RWPE2 (cell line): ENCODE results near the gene DAGLA.
"Not testable (repeated sequence)": the region's sequence is repeated elsewhere in the genome, so short reads cannot be mapped to it uniquely, and the experiment has no call there.

ENCODE experiments used
- ATAC-seq: fragments of 200-7000 bp; cut with Tn5 transposase; 3 replicates; pipeline ENCODE4 v1.9.1; 2021; ENCODE audit warnings: low read depth
- DNase-seq: peaks from one replicate; pipeline ENCODE4 v3.0.0-alpha.2; 2020; ENCODE audit warnings: low spot score
- H3K27ac ChIP-seq: fragments of 450-650 bp; 2 replicates; pipeline ENCODE4 v1.5.1; 2017; ENCODE audit warnings: mild to moderate bottlenecking; ENCODE audit not compliant: poor library complexity, severe bottlenecking
- H3K27me3 ChIP-seq: fragments of 250-450 bp; sonication (Bioruptor Pico); 2 replicates; pipeline ENCODE4 v1.5.1; 2021; ENCODE audit warnings: mild to moderate bottlenecking, moderate library complexity; ENCODE audit not compliant: insufficient read depth, poor library complexity, severe bottlenecking
- H3K36me3 ChIP-seq: fragments of 250-450 bp; sonication (Bioruptor Pico); 2 replicates; pipeline ENCODE4 v1.5.1; 2020; ENCODE audit warnings: low read depth, mild to moderate bottlenecking, moderate library complexity
- H3K4me1 ChIP-seq: fragments of 250-450 bp; sonication (Bioruptor Pico); 2 replicates; pipeline ENCODE4 v1.5.1; 2021; ENCODE audit warnings: mild to moderate bottlenecking, moderate library complexity; ENCODE audit not compliant: insufficient read depth, poor library complexity, severe bottlenecking
- H3K4me3 ChIP-seq: fragments of 250-450 bp; sonication (Bioruptor Pico); 2 replicates; pipeline ENCODE4 v1.5.1; 2021; ENCODE audit warnings: mild to moderate bottlenecking, moderate library complexity; ENCODE audit not compliant: severe bottlenecking
- H3K9me3 ChIP-seq: fragments of 250-450 bp; sonication (Bioruptor Pico); 2 replicates; pipeline ENCODE4 v1.5.1; 2021; ENCODE audit warnings: mild to moderate bottlenecking, moderate library complexity; ENCODE audit not compliant: severe bottlenecking
- TF ChIP-seq, protein P1 (sequence below): fragments of 450-650 bp; IDR thresholded peaks from one replicate; pipeline ENCODE4 v1.5.1; 2017; ENCODE audit warnings: mild to moderate bottlenecking, moderate library complexity; ENCODE audit not compliant: poor library complexity, severe bottlenecking

DAGLA gene

DNA sequence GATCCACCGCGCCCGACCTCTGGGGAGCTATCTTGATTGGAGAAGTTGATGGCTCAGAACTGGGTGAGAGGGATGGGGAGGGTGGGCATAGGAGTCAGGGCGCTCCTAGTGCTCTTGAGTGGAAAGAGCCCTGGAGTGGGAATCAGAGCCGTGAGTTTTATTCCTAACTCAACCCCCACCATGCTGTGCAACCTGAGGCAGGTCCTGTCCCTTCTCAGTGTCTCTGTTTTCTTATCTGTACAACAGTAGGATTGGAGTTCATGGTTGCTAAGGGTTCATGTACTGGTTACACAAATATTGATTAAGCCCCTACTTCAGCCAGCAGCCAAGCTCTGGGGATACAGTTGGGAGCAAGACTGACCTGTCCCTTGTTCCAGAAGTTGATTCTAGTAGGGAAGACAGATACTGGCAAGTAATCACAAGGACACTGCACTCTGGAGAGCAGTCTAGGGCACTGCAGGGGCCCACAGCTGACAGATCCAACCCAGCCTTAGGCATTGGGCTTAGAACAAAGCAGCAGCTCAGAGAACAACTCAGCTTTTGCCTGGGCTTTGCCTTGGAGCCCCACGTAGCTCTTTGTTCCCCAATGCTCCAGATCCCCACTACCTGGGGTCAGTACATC lies 12.4 kb upstream of the DAGLA start:
- no peaks in the 10 kb centered on the region for H3K27me3 ChIP-seq
- H3K36me3 ChIP-seq: no peaks in the 10 kb centered on the region
- ATAC-seq (0 out of 3 replicates have a peak, but pooled peaks have one; percentile 23), DNase-seq (no peak)
- no peak overlapping the region for H3K27ac ChIP-seq
- TF ChIP-seq, protein P1, sequence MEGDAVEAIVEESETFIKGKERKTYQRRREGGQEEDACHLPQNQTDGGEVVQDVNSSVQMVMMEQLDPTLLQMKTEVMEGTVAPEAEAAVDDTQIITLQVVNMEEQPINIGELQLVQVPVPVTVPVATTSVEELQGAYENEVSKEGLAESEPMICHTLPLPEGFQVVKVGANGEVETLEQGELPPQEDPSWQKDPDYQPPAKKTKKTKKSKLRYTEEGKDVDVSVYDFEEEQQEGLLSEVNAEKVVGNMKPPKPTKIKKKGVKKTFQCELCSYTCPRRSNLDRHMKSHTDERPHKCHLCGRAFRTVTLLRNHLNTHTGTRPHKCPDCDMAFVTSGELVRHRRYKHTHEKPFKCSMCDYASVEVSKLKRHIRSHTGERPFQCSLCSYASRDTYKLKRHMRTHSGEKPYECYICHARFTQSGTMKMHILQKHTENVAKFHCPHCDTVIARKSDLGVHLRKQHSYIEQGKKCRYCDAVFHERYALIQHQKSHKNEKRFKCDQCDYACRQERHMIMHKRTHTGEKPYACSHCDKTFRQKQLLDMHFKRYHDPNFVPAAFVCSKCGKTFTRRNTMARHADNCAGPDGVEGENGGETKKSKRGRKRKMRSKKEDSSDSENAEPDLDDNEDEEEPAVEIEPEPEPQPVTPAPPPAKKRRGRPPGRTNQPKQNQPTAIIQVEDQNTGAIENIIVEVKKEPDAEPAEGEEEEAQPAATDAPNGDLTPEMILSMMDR: no peak
- H3K4me1 ChIP-seq: no peaks in the 10 kb centered on the region
- H3K9me3 ChIP-seq: no peaks in the 10 kb centered on the region
- no peak overlapping the region for H3K4me3 ChIP-seq

DNA sequence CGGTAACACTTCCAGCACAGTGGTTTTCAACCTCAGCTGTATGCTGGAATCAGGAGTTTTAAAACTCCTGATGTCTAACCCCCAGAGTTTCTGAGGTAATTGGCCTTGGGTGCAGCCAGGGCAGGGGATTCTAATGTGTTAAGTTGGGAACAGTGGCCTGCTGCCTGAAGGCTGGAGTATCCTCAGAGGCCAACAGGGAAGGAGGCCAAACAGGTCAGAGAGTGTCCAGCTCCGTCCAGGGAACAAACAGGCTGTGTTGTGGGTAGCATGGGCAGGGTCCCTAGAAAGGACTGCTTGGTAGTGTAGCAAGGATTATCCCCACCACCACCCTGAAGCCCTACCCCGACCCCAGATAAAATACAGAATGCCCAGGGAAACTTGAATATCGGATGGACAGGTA lies 10.8 kb upstream of the DAGLA start:
- H3K36me3 ChIP-seq: no peaks in the 10 kb centered on the region
- DNase-seq (no peak), ATAC-seq (no peak)
- H3K9me3 ChIP-seq: no peaks in the 10 kb centered on the region
- no peaks in the 10 kb centered on the region for H3K27me3 ChIP-seq
- H3K27ac ChIP-seq: no peak overlapping the region
- no peak overlapping the region for H3K4me3 ChIP-seq
- no peaks in the 10 kb centered on the region for H3K4me1 ChIP-seq
- TF ChIP-seq, protein P1: no peak

DNA sequence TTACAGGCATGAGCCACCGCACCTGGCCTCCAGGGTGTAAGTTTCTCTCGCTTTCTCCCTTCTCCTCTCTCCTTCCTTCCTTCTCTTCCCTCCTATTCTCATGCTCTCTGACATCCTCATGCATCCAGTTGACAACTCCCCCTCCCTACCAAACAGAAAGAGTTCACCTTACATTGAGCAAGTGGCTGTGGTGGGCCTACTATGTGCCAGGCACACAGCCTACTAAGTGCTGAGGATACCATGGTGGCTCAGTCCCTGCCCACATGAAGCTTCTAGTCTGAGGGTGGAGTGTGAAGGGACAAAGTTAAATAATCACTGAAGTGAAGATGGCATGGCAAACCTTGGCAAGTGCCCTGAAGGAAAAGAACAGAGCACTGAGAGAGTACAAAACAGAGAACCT lies 9.6 kb upstream of the DAGLA start:
- Histone ChIP-seq H3K27ac (no peak overlapping the region), H3K4me3 (no peak overlapping the region), H3K4me1 (no peaks in the 10 kb centered on the region), H3K27me3 (peaks cover 8% of the 10 kb centered on the region), H3K9me3 (no peaks in the 10 kb centered on the region), H3K36me3 (no peaks in the 10 kb centered on the region)
- ATAC-seq (no peak), DNase-seq (no peak)
- TF ChIP-seq, protein P1: no peak

DNA sequence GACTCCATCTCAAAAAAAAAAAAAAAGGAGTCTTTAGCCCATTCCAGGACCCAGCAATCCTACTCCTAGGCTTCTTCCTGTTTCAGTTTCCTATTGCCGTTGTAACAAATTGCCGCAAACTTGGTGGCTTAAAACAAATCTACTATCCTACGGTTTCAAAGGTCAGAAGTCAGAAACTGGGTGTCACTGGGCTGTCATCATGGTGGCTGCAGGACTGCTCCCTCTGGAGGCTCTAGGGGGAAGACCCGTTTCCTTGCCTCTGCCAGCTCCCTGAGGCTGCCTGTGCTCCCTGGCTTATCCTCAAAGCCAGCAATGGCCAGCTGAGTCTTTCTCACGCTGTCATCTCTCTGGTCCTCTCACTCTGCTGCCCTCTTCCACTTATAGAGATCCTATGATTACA lies 8.7 kb upstream of the DAGLA start:
- DNase-seq (no peak), ATAC-seq (no peak; the same call in 2 of the 3 replicates)
- TF ChIP-seq, protein P1: peak; percentile 21

DNA sequence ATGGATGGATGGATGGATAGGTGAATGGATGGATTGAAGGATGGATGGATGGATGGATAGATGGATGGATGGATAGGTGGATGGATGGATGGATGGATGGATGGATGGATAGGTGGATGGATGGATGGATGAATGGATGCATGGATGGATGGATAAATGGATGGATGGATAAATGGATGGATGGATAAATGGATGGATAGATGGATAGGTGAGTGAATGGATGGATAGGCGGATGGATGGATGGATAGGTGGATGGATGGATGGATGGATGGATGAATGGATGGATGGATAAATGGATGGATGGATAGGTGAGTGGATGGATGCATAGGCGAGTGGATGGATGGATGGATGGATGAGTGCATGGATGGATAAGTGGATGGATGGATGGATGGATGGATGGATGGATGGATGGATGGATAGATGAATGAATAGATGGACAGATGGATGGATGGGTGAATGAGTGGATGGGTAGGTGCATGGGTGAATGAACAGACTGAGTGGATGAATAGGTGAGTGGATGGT lies 6.2 kb upstream of the DAGLA start:
- not testable (repeated sequence) for H3K4me3 ChIP-seq, H3K36me3 ChIP-seq, H3K27ac ChIP-seq, ATAC-seq, DNase-seq, H3K4me1 ChIP-seq, H3K9me3 ChIP-seq
- H3K27me3 ChIP-seq: peaks cover 27% of the 10 kb centered on the region

More for the DNA sequence above, 8.7 kb upstream of the DAGLA start:
- no peak overlapping the region for H3K4me3 ChIP-seq
- H3K27ac ChIP-seq: no peak overlapping the region
- no peaks in the 10 kb centered on the region for H3K4me1 ChIP-seq
- peaks cover 17% of the 10 kb centered on the region for H3K27me3 ChIP-seq
- H3K9me3 ChIP-seq: no peaks in the 10 kb centered on the region
- no peaks in the 10 kb centered on the region for H3K36me3 ChIP-seq
